Right atrium auricular region (tissue), 2 donors: Measurements from ENCODE around the gene ZNF385C. TPM values are rescaled to one million over a fixed set of nuclear protein-coding genes. Genes with fewer than 3 reads are reported as not detected.

Experiments used
- DNase-seq: peaks from one replicate; pipeline ENCODE4 v3.0.0-alpha.2; 2019; ENCODE audit warnings: low spot score
- H3K27ac ChIP-seq, 2 donors: fragments of 200-600 bp; sonication (generic); 1 replicate in 1 of 2; 2 replicates in 1 of 2; pipeline ENCODE4 v1.5.1; 2016 to 2019
- H3K27me3 ChIP-seq, 2 donors: fragments of 200-600 bp; sonication (generic); one replicate each; pipeline versions ENCODE4 v1.5.1 to v1.6.0; 2017 to 2019
- H3K36me3 ChIP-seq: fragments of 200-600 bp; sonication (generic); one replicate; pipeline ENCODE4 v1.5.1; 2016
- H3K4me1 ChIP-seq, 2 donors: fragments of 200-600 bp; sonication (generic); one replicate each; pipeline versions ENCODE4 v1.5.1 to v1.6.0; 2017 to 2019
- H3K4me3 ChIP-seq, 2 donors: fragments of 200-600 bp; sonication (generic); 1 replicate in 1 of 2; 2 replicates in 1 of 2; pipeline ENCODE4 v1.5.1; 2017 to 2019; ENCODE audit warnings: mild to moderate bottlenecking in 1 of 2, moderate library complexity in 1 of 2
- H3K9me3 ChIP-seq, 2 donors: fragments of 200-600 bp; sonication (generic); one replicate each; pipeline ENCODE4 v1.5.1; 2019
- CTCF ChIP-seq, 2 donors: fragments of 200-600 bp; sonication (generic); IDR thresholded peaks; one replicate each; pipeline ENCODE4 v1.5.1; 2019; ENCODE audit warnings: antibody characterized with exemption in 2 of 2
- total RNA-seq, 2 donors: library from RNA; depleted of rRNA; stranded (reverse); fragments of >200 nt; gene quantifications; one replicate each; pipeline ENCODE4 v1.1.0, GENCODE V29; 2016

Gene ZNF385C
- total RNA-seq, 2 donors from 2014 or later, result not detected

- H3K4me3 ChIP-seq, result no peak overlapping the region
- DNase-seq, result no peak
- no peak for TF ChIP-seq CTCF (IDR thresholded peaks at IDR 0.05)
- H3K9me3 ChIP-seq, result no peaks in the 10 kb centered on the region
- H3K4me1 ChIP-seq, result peaks cover 0 to 44% of the 10 kb centered on the region in 2 donors
- no peak overlapping the region for H3K27ac ChIP-seq
- peaks cover 56% of the 10 kb centered on the region for H3K36me3 ChIP-seq
- no peaks in the 10 kb centered on the region for H3K27me3 ChIP-seq
These were observed 29.1 kb upstream of the ZNF385C start for GRCh38 chr17:42127414-42127813.

- no peak for DNase-seq
- Histone ChIP-seq H3K4me3 (no peak overlapping the region), H3K27me3 (no peaks in the 10 kb centered on the region), H3K4me1 (peaks cover 0 to 46% of the 10 kb centered on the region in 2 donors), H3K36me3 (peaks cover 56% of the 10 kb centered on the region), H3K9me3 (no peaks in the 10 kb centered on the region), H3K27ac (no peak overlapping the region)
- no peak for TF ChIP-seq CTCF (IDR thresholded peaks at IDR 0.05)
These were observed 28.6 kb upstream of the ZNF385C start for GRCh38 chr17:42126836-42127235.

GRCh38 chr17:42125565-42125964, 27.3 kb upstream of the ZNF385C start:
- Histone ChIP-seq H3K4me3 (no peak overlapping the region), H3K4me1 (peaks cover 0 to 46% of the 10 kb centered on the region in 2 donors), H3K27ac (no peak overlapping the region), H3K36me3 (peaks cover 56% of the 10 kb centered on the region), H3K9me3 (no peaks in the 10 kb centered on the region), H3K27me3 (no peaks in the 10 kb centered on the region)
- TF ChIP-seq CTCF (IDR thresholded peaks at IDR 0.05), result no peak
- DNase-seq, result no peak

GRCh38 chr17:42124256-42124655, 26.0 kb upstream of the ZNF385C start:
- no peak for DNase-seq
- H3K4me3 ChIP-seq, result no peak overlapping the region
- H3K27ac ChIP-seq, result no peak overlapping the region
- no peaks in the 10 kb centered on the region for H3K9me3 ChIP-seq
- TF ChIP-seq CTCF (IDR thresholded peaks at IDR 0.05), result no peak
- peaks cover 49% of the 10 kb centered on the region for H3K36me3 ChIP-seq
- H3K4me1 ChIP-seq, result peaks cover 0 to 38% of the 10 kb centered on the region in 2 donors
- no peaks in the 10 kb centered on the region for H3K27me3 ChIP-seq

- no peak for TF ChIP-seq CTCF (IDR thresholded peaks at IDR 0.05)
- Histone ChIP-seq H3K4me3 (peak within 1 kb of the TSS in 1 of 2 donors; percentile 7), H3K4me1 (peaks cover 0 to 27% of the 10 kb centered on the region in 2 donors), H3K9me3 (no peaks in the 10 kb centered on the region), H3K27me3 (no peaks in the 10 kb centered on the region), H3K36me3 (peaks cover 39% of the 10 kb centered on the region), H3K27ac (peak within 1 kb of the TSS in 1 of 2 donors; percentile 73)
- DNase-seq, result no peak
These were observed 24.4 kb upstream of the ZNF385C start, which contains the start of gene HSPB9 for GRCh38 chr17:42122371-42123303. HSPB9 (plus strand) TSS chr17:42122804; CDS start chr17:42122851, 47 bp downstream.
